ENCODE measurements around the gene DMAC2.
"Not testable (repeated sequence)": the region's sequence is repeated elsewhere in the genome, so short reads cannot be mapped to it uniquely, and the experiment has no call there.

Gene DMAC2

GRCh38 chr19:41442473-41443355 is 3.0 kb upstream of the DMAC2 start, which contains the start of gene ERICH4:
TSS of gene ERICH4 (plus strand) at chr19:41443156. CDS start at chr19:41443170, 14 bp downstream.
- no peak for DNase-seq (ENCODE audit: low read depth)

GRCh38 chr19:41441321-41441945 is 1.7 kb upstream of the DMAC2 start:
- no peak for DNase-seq (ENCODE audit: low read depth)

- DNase-seq (ENCODE audit: low read depth): no peak
These were observed 1.7 kb downstream of the DMAC2 start for GRCh38 chr19:41437944-41438574.

DNA sequence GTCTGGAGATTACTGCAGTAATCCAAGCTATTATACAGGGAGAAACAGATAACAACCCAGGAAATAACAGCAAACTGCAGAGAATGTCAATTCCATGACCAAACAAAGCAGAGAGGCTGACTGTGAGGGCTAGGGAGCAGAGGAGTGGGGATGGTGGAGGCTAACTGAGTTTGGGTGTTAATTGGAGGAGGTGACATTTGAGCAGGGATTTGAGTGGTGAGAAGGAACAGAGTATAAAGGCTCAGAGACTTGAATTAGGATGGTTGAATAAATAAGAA is 3.1 kb downstream of the DMAC2 start:
- DNase-seq (ENCODE audit: low read depth): no peak

- no peak for DNase-seq (ENCODE audit: low read depth)
These were observed 3.6 kb downstream of the DMAC2 start for GRCh38 chr19:41435936-41436673.

DNA sequence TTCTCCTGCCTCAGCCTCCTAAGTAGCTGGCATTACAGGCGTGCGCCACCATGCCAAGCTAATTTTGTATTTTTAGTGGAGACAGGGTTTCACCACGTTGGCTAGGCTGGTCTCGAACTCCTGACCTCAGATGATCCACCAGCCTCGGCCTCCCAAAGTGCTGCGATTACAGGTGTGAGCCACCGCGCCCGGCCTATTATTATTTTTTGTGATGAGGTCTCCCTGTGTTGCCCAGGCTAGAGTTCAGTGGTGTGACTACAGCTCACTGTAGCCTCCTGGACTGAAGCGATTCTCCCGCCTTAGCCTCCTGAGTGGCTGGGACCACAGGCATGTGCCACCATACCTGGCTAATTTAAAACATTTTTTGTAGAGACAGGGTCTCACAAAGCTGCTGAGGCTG is 4.3 kb downstream of the DMAC2 start:
- not testable (repeated sequence) for DNase-seq (ENCODE audit: low read depth)

DNA sequence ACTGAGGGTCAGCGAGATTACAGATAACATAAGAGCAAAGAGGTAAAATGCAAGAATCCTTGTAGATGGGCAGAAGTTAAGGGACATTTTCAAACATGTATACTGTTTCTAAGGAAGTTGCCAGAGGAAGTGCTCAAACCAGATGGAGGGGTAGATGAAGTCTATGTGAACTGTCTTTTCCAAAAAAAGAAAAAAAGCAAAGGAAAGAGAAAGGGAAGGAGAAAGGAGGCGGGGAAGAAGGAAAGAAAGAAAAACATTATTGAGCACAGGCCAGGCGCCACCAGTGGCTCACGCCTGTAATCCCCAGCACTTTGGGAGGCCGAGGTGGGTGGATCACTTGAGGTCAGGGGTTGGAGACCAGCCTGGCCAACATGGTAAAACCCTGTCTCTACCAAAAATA is 5.3 kb downstream of the DMAC2 start:
- no peak for DNase-seq (ENCODE audit: low read depth)

DNA sequence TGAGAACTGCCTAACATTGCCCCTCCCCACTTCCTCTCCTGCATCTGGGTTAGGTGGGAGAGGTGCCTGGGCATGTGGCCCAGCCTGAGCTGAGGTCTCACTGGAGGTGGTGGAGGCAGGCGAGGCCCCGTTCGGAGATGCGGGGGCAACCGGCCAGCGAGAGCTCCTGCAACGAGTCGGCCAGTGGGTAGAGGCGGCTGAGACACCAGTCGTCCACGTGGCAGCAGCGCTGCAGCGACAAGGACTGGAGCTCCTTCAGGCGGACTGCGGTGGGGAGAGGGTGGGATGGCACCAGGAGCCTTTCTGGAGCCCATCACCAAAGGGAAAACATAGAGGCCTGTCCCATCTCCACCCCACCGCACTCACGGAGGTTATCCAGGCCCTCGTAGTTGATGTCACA is 6.5 kb downstream of the DMAC2 start:
- no peak for DNase-seq (ENCODE audit: low read depth)

- no peak for DNase-seq (ENCODE audit: low read depth)
These were observed 8.0 kb downstream of the DMAC2 start for GRCh38 chr19:41431426-41432386.

GRCh38 chr19:41430922-41431321 is 8.8 kb downstream of the DMAC2 start:
- no peak for DNase-seq (ENCODE audit: low read depth)

GRCh38 chr19:41428481-41428859 is 11.2 kb downstream of the DMAC2 start:
- no peak for DNase-seq (ENCODE audit: low read depth)

DNA sequence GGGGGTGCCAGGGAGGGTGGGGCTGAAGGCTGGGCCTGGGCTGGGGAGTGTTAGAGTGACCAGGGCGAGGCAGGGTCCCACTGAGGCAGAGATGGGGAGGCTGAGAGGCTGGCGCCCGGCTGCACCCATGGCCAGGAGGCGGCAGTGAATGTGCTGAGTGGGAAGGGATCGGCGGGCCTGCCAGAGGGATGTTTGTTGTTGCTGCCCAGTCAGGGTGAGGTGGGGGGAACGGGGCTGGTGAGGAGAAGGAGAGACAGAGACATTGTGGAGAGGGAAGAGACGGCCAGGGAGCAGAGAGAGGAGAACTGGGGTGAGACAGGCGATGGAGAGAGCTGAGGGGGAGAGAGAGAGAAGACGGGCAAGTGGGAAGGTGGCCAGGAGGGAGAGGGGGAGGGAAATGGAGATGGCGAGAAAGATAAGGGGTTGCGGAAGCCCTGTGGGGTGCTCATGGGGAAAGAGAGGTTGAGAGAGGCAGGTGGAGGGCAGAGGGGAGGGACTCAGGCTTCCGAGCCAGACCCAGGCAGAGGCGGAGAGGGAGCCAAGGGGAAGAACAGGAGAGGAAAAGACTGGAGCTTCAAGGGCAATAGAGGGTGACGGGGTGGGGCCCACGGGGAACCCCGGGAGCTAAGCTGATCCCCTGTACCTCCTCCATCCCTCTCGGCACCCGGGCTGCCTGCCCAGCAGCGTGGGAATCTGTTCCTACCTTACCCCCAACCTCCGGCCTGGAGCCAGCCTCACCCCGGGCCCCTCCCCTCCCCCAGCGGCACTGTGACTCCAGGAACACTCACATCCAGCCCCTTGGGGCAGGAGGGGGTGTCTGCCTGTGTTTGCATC is 11.8 kb downstream of the DMAC2 start:
- DNase-seq (ENCODE audit: low read depth): no peak

DNA sequence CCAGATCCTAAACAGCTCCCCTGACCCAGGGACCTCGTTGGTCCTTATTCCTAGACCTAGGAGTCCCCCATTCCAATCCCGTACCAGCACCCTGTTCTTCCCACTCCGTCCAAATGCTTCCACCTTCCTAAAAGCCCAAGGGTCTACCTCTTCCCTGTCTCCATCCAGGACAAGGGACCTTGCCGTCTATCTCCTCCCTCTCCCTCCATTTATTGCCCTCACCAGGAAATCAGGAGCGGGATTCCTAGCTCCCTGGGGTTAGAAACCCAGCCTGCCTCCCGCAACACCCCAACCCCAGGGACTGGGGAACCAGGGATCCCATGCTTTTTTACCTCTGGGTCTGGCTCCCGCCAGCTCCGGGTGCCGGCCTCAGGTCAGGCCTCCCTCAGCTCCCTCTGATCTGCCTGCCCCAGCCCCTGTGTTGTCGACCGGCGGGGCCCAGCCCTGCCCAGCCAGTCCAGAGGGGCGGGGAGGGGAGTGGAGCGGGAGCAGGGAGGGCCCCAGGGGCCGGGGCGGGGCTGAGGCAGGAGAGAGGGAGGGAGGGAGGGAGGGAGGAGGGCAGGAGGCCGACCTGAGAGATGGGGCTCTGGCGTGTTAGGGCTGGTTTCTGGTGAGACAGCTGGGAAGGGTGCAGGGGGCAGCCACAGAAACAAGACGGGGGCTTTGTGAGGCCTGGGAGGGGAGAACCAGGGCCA is 12.6 kb downstream of the DMAC2 start, which contains the start of gene B3GNT8:
B3GNT8 (minus strand) TSS at position 423 of the 695 bp plus-strand sequence. CDS start 596 bp downstream, outside the sequence.
- no peak for DNase-seq (ENCODE audit: low read depth)

DNA sequence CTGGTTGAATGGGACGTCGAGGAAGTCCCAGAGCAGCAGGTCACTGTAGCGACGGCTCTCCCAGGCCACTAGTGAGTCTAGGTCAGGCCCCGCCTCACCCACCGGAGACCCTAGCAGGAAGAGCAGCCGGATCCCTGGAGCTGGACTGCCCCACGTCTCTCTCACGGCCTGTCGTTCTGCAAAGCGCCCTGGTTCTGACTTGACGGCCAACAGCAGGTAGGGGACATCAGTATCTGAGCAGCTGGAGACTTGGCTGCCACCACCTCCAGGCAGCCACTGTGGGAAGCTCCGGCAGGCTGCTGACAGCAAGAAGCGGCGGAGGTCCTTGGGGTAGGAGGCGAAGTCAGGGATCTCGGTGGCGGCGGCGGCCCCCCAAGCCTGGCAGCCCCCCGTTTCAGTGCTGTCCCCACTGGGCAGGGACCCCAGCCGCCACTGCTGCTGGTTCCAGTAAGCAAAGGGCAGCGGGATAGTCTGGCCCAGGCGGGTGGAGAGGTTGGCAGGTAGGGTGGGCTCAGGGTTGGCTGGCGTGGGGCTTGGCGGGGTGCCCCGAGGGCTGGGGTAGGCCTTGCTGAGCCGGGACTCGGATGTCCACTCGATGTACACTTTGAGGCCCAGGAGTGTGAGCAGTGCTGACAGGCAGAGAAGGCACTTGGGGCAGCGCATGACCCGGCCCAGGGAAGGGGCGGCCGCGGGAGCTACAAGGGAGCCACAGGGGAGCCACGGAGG is 13.4 kb downstream of the DMAC2 start:
- DNase-seq (ENCODE audit: low read depth): no peak

DNA sequence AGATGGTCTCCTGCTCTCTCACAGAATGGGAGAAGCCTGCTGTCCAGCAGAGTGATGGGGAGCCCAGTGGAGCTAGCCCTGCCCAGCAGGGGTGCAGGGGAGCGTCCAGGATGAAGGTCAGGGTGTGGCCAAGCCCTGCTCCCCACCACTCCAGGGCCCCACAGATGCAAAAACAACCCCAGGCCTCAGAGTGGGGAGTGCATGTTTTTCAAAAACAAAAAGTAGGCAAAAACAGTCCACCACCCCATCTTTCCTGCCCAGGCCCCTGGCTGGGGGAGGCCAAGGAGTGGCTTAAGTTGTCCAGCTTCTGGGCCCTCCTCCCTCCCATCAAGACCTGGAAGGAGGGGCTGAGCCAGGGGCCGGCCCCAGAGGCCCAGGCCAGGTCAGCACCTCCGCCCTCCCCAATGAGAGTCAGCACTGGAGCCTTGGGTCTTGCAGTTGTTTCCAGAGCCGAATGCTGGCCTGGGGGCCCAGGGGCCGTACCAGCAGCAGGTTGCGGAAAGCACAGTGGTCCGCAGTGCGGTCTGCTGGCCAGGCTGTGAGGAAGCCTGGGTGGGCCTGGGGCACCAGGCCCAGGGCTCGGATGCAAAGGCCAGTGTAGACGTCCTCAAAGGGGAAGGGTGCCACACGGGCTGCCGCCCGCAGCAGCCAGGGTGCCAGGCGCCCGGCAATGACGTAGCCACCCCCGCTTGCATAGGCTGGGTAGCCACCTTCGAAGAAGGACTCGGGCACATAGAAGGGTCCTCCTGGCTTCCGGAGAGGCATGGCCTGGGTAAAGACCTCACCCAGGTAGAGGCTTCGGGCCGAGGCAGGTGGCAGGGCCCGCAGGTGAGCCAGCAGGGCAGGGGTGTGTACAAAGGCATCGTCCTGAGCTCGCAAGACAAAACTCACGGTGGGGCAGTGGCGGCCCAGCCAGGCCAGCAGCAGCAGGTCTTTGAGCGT is 14.3 kb downstream of the DMAC2 start:
- DNase-seq (ENCODE audit: low read depth): no peak

GRCh38 chr19:41424335-41425173 is 15.2 kb downstream of the DMAC2 start:
- DNase-seq (ENCODE audit: low read depth): no peak

DNA sequence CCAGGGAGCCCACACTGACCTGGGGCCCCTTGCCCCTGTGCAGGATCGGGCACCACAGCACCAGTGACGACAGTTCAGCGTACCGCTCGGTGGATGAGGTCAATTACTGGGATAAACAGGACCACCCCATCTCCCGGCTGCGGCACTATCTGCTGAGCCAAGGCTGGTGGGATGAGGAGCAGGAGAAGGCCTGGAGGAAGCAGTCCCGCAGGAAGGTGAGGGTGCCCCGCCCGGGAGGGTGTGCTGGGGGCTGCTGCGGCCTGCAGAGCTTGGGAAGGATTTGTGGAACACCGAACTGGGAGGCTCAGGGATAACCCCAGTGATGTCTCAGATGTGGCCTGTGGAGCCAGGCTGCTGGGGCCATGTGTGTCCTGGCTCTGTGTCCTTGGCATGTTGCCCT is 16.8 kb downstream of the DMAC2 start:
- no peak for DNase-seq (ENCODE audit: low read depth)

Measured in HS-5 (cell line).